HTERT RPE-1 (cell line): ENCODE data around the gene HERC2.

Source experiments
- in situ Hi-C: fragments of 300-500 bp; cut with MboI; formaldehyde crosslinking; loops from 4 replicates; pipeline ENCODE4 v1.14.3; 2020; ENCODE audit warnings: low sequenced_read_pairs

HERC2 gene

GRCh38 chr15:28101201-28101600 lies 220.8 kb downstream of the HERC2 start:
- in situ Hi-C loops, result no loop called here

- in situ Hi-C loops, result no loop called here
Observed at GRCh38 chr15:28100516-28101195, 221.3 kb downstream of the HERC2 start.

DNA sequence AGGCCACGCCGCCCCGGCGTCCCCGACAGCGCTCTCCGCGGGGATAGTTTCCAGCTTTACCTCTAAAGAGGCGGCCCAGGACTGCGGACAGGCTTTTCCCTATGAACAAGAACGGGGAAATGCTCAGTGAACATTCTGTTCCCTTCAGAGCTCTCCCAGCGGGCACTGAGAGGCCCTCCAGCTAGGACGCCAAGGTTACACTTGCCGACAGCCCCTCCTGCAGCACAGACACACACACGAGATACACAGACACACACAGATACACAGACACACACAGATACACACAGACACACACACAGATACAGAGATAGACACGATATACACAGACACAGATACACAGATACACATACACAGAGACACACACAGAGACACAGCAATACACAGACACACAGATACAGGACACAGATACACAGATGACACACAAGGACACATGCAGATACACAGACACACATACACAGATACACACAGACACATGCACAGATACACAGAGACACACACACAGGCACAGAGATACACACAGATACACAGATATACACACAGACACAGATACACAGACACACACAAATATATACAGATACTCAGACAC lies 222.3 kb downstream of the HERC2 start:
- in situ Hi-C loops, result no loop called here

DNA sequence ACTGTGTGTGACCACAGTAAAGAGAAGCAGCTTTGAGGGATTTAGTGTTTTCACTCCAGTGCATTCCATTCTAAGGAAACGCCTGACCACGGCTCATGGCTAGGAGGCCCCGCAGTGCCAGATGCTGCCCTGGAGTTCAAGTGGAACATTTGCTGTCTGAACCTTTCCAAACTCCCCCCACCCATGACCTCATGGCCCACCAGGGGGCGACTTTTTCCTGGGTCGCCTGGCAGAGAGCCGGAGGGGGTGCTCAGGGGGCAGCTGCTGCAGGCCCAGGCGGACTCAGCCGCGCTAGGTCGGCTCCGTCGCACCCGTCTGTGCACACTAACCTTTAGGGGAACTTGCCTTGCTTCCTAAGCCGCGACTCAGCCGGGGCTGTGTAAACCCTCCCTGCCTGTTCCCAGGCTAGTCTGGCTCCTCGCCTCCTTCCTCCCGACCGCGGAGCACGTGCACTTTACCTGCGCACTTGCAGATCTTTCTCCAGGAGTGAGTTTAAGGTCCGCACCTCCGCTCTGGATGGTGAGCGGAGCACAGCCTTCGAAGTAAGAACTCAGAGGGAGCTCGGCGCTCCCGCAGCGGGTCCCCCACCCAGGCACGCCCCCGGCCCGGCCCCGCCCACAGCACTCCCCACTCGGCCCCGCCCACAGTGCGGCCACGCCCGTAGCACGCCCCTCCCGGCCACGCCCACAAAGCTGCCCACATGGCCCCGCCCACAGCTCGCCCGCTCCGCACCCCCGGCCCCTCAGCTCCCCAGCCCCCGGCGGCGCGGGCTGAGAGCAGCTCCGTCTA lies 223.0 kb downstream of the HERC2 start, which contains the start of gene OCA2:
Gene OCA2 (minus strand): TSS at position 550 of the 789 bp plus-strand sequence. CDS start 17,441 bp downstream, outside the sequence.
- in situ Hi-C loops, result no loop called here

GRCh38 chr15:28098360-28098765 lies 223.6 kb downstream of the HERC2 start:
- in situ Hi-C loops, result no loop called here

- in situ Hi-C loops, result no loop called here
Observed at GRCh38 chr15:28097656-28098359, 224.2 kb downstream of the HERC2 start.

DNA sequence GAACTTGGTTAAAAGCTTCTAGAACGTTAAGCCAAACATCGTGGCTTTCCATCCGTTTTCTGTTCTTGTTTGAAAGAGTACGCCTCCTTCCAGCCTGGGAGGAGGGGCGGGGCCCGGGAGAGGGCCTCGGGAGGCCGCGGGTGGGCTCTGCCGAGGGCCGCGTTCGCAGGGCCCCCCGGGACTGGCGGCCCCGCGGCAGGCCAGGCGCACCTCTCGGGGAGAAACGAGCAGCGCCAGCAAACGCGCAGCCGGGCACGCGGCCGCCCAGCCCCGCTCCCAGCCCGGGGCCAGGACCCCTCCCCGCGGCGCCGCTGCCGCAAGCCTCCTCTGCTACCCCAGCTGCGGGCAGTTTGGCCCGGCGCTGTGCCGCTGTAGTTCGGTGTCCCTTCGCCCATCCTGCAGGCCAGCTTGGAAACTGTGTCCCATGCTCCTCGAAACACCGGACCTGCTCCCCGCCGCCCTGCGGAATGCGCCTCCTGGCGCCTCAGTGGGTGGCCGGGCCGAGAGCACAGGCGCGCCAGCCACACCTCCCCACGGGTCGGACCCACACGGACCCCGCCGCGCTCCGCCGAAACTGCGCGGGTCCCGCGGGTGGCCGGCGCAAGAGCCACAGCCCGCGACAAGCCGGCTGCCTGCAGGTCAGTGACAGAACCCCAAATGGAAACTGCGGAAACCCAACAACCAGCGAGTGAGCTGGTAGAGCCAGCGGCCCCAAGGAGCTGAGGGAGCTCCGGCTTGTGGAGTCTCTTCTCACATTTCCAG lies 225.1 kb downstream of the HERC2 start:
- in situ Hi-C loops, result no loop called here

- in situ Hi-C loops, result no loop called here
Observed at GRCh38 chr15:28096411-28096669, 225.6 kb downstream of the HERC2 start.

- in situ Hi-C loops, result no loop called here
Observed at GRCh38 chr15:28094732-28095521, 227.1 kb downstream of the HERC2 start.

- in situ Hi-C loops, result no loop called here
Observed at GRCh38 chr15:28093752-28094535, 228.0 kb downstream of the HERC2 start.

- in situ Hi-C loops, result no loop called here
Observed at GRCh38 chr15:28091313-28091712, 230.7 kb downstream of the HERC2 start.

GRCh38 chr15:28086175-28086703 lies 235.7 kb downstream of the HERC2 start:
- in situ Hi-C loops, result no loop called here

- in situ Hi-C loops, result no loop called here
Observed at GRCh38 chr15:28085489-28086174, 236.3 kb downstream of the HERC2 start.

- in situ Hi-C loops, result no loop called here
Observed at GRCh38 chr15:28084547-28084946, 237.4 kb downstream of the HERC2 start.

DNA sequence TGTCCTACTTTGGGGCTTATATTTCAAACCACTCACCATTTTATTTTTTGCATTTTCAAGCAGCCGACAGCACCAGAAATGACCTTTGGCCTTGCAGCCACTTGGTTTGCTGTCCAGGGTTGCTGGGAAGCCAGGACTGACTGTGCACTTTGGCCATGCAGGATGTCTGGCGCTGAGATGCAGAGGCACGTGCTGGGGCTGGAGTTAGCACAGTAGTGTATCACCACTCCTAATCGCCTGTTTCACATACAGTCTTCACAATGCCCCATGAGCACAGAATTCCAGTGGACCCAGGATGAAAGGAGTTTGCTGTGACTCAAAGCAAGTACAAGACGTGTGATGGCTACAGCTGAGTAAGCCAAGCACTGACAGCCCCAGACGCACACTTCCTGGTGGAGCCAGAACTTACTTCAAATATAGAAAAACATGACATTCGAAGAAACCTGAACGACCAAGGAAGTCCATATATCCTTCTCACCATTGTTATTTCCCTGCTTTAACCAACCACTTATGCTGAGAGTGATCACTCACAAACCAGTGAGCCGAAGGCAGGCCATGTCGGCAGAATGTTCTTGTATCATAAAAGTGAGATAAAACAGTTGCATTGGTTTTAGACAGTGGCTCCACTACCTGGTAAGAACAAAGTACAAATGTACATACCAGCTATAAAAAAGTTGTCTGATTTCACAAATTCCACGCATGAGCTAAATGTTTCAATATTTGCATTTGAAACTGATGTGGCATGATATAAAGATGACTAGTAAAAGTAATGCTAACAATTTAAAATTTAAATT lies 238.9 kb downstream of the HERC2 start:
- in situ Hi-C loops, result no loop called here

GRCh38 chr15:28081594-28081993 lies 240.4 kb downstream of the HERC2 start:
- in situ Hi-C loops, result no loop called here

GRCh38 chr15:28080386-28080785 lies 241.6 kb downstream of the HERC2 start:
- in situ Hi-C loops, result no loop called here
